GM21360 (cell line): Measurements from ENCODE around the gene ASPG.
"Not testable (repeated sequence)": the region's sequence is repeated elsewhere in the genome, so short reads cannot be mapped to it uniquely, and the experiment has no call there.

Source experiments
- ATAC-seq: cut with Tn5 transposase; IDR thresholded peaks from one replicate; pipeline ENCODE4 v1.9.1; 2021; ENCODE audit warnings: mild to moderate bottlenecking, moderate library complexity; ENCODE audit not compliant: unreplicated experiment

ASPG gene

GRCh38 chr14:104144911-104145825, 59.7 kb downstream of the ASPG start:
- no peak for ATAC-seq

- ATAC-seq, result no peak
Observed at GRCh38 chr14:104145826-104146601, 60.5 kb downstream of the ASPG start.

- ATAC-seq, result no peak
Observed at GRCh38 chr14:104146651-104147345, 61.3 kb downstream of the ASPG start.

DNA sequence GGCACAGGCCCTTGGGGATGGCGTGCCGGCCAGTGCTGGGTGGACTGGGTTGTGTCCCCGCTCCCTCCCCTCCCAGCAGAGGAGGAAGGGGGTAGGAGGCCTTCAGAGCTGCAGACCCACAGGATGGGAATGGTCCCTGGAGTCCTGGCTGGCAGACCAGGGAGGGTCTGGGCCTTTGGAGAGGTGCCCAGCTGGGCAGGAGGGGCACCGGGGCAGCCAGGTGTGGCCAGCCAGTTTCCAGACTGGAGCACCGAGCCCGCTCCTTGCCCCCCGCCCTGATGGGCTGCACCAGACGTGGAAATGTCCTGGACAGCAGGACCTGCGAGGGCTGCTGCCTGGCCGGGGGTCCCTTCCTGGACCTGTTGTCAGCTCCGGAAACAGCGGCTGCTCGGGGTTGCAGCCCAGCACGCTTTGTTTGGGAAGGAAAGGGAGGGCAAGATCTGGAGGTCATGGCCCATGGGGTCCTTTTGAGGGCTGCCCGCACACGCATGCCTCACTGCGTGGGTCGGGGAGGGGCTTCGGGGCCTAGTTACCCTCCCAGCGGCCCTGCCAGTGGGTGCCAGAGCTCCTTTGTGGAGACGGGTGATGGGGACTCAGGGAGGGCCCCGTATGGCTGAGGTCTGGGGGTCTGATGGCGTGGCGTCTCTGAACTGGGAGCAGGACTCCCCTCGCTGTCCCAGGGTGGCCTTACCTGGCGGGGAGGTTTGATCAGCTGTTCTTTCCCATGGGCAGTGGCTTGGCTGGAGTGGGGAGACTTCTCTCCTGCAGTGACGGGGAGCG, 62.0 kb downstream of the ASPG start:
- no peak for ATAC-seq

DNA sequence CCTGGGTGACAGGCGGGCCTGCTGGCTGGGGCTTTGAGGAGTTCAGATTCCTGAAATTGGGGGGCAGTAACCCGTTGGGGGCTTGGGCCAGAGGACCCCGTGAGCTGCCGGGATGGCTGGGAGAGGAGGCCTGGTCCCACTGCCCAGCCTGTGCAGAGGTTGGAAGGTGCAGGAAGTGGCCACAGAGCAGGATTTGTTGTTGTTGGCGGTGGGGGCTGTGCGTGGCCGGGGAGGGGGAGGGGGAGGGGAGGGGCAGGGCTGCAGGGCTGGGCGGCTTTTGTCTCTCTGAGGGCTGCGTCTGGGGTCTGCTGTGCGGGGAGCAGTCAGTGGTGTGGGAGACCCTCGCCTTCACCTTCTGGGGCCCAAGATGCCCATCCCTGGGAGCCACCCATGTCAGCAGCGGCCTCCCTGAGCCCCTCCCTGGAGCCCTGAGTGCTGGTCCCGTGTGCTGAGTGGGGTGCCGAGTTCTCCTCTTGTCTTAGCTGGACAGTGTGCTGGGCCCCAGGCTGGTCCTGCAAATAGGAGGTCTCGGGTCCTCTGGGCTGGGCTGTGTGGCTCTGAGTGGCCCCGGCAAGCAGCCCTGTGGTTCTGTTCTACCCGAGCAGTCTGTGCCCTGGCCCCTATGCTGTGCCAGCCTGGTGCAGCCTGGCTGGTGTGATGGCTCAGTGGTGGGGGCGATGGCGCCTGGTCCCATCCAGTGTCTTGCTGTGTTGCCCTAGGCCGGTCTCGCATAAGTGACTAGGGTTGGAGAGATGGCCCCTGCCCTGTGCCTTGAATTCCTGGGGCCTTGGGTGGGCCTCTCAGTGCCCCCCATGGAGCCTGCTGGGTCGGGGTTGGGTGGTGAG, 63.2 kb downstream of the ASPG start:
- ATAC-seq, result no peak

- ATAC-seq, result no peak
Observed at GRCh38 chr14:104149278-104149595, 63.7 kb downstream of the ASPG start.

DNA sequence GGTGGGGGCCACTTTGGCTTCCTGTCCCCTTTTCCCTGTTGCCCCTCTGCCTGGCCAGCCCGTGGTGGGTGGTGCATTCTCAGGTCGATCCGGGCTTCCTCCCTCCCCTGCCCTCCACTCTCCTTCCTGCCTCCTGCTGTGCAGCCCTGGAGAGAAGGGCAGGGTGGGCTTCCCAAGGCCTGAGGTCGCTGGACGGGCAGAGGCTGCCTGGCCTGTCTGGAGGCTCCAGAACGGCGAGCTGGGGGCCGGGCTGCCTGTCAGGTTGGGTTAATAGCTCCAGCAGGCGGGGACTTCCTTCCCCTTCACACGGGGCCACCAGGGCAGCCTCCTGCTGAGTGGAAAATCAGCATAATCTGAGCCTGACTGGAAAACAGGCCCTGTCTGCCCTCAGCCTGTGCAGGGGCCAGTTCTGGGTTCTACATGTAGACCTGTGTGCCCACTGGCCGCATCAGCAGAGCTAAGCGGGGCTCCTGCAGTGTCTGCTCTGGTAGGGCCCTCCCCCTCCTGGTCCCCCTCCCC, 64.2 kb downstream of the ASPG start:
- no peak for ATAC-seq

DNA sequence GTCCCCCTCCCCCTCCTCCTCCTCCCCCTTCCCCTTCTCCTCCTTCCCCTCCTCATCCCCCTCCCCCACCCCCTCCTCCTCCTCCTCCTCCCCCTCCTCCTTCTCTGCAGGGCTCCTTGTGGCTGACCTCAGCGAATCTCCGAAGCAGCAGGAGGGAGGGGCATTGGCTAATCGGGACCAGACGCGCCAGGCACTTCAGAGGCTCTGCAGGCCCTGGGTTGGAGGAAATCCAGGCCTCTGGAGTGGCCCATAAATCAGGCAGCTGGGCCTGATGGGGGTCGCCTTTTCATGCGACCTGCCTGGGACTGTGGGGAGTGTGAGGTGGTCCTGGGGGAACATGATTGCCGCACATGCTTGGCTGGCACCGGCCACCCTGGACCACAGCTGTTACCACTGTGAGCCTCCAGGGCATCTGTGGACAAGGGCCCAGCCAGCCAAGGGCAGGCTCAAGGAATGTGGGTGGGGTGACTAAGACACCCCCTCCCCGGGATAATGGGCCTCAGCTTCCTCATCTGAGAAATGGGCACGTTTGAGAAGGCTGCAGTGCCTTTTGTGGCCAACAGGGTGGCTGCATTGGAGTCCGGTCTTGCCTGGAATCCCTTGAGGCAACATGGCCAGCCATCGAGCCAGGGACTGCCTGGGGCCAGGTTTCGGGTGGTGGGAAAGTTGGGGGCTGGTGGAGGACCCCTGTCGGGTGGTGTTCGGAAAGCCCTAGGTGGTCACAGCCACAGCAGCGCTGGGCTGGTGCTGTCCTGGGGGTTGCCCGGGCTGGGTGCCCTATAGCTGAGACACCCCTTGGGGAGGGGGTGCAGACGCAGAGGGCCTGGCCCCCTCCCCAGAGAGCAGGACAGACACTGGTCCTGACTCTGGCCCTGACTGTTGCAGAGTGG, 64.9 kb downstream of the ASPG start:
- ATAC-seq, result no peak

DNA sequence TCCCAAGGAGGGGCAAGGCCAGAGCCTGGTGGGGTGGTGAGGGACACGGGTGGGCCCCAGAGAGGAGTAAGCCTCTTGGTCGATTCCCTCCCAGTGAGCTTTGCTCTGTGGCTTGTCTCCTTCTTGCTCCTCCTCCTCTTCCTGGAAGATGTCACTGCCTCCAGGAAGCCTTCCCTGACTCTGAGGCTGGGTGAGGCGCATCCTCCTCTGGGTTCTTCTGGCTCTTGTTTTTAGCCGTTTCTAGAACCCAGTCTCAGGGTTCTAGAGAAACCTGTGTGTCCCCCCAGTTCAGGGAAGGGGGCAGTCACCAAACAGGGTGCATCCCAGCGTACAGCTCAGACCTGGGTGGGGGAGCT, 65.5 kb downstream of the ASPG start:
- no peak for ATAC-seq

- no peak for ATAC-seq
Observed at GRCh38 chr14:104151566-104152245, 66.2 kb downstream of the ASPG start.

- no peak for ATAC-seq
Observed at GRCh38 chr14:104152246-104152575, 66.7 kb downstream of the ASPG start.

- no peak for ATAC-seq
Observed at GRCh38 chr14:104152686-104153393, 67.3 kb downstream of the ASPG start.

GRCh38 chr14:104153394-104153755, 67.9 kb downstream of the ASPG start:
- ATAC-seq, result not testable (repeated sequence)

DNA sequence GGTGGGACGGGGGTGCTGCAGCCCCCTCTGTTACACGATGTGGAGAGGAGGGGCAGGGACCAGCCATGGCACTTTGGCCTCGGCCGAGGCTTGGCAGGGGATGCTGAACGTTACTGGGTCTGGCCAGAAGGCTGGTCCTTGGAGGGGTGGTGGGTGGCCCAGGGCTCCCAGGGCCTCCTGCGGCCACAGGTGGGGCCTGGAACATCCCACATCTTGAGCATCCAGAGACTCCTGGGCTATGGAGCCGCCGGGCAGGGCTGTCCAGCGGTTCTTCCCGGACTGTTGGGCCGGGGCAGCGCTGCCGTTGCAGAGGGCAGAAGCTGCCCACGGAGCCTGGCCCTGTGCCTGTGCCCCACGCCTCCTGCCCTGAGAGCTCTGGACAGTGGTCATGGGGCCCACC, 68.7 kb downstream of the ASPG start:
- no peak for ATAC-seq

- ATAC-seq, result no peak
Observed at GRCh38 chr14:104155513-104155912, 70.0 kb downstream of the ASPG start.

GRCh38 chr14:104156142-104156541, 70.6 kb downstream of the ASPG start:
- ATAC-seq, result no peak

GRCh38 chr14:104157016-104157928, 71.8 kb downstream of the ASPG start:
- ATAC-seq, result no peak
